ENCODE measurements around the gene KSR2.

KSR2 gene

DNA sequence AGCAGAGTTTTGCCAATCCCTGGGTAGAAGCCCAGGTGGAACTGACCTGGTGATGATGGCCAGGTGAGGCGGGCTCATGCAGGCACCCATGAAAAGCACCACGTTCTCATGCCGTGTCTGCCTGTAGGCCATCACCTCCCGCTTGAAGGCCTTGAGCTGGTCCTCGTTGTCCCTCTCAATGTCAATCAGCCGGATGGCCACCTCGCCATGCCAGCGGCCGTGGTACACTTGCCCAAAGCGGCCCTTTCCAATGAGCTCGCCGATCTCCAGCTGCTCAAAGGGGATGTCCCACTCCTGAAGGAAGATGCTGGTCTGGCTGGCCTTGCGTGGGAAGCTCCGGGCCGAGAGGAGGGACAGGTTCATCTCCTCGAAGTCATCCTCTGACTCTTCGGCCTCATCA lies 444.0 kb downstream of the KSR2 start:
- H3K4me1 ChIP-seq (ENCODE audit: control insufficient read depth, insufficient read depth, low read length), result no peaks in the 10 kb centered on the region
- H3K4me3 ChIP-seq (ENCODE audit: low read depth, low read length), result no peak overlapping the region
- no peaks in the 10 kb centered on the region for H3K9me3 ChIP-seq (ENCODE audit: control insufficient read depth, insufficient read depth, low read depth, low read length)
- H3K27ac ChIP-seq (ENCODE audit: extremely low read depth, low read depth, low read length), result no peak overlapping the region
- TF ChIP-seq, protein P1, sequence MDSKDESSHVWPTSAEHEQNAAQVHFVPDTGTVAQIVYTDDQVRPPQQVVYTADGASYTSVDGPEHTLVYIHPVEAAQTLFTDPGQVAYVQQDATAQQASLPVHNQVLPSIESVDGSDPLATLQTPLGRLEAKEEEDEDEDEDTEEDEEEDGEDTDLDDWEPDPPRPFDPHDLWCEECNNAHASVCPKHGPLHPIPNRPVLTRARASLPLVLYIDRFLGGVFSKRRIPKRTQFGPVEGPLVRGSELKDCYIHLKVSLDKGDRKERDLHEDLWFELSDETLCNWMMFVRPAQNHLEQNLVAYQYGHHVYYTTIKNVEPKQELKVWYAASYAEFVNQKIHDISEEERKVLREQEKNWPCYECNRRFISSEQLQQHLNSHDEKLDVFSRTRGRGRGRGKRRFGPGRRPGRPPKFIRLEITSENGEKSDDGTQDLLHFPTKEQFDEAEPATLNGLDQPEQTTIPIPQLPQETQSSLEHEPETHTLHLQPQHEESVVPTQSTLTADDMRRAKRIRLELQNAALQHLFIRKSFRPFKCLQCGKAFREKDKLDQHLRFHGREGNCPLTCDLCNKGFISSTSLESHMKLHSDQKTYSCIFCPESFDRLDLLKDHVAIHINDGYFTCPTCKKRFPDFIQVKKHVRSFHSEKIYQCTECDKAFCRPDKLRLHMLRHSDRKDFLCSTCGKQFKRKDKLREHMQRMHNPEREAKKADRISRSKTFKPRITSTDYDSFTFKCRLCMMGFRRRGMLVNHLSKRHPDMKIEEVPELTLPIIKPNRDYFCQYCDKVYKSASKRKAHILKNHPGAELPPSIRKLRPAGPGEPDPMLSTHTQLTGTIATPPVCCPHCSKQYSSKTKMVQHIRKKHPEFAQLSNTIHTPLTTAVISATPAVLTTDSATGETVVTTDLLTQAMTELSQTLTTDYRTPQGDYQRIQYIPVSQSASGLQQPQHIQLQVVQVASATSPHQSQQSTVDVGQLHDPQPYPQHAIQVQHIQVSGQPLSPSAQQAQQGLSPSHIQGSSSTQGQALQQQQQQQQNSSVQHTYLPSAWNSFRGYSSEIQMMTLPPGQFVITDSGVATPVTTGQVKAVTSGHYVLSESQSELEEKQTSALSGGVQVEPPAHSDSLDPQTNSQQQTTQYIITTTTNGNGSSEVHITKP (tag by site-specific recombination; IDR thresholded peaks at IDR 0.05), result no peak
- TF ChIP-seq ZSCAN30 (tag by site-specific recombination; IDR thresholded peaks at IDR 0.05), result no peak
- no peak for TF ChIP-seq GLIS1 (tag by site-specific recombination; IDR thresholded peaks at IDR 0.05)
- TF ChIP-seq ZSCAN23 (tag by site-specific recombination; IDR thresholded peaks at IDR 0.05), result no peak
- TF ChIP-seq KLF10 (tag by site-specific recombination; IDR thresholded peaks at IDR 0.05), result no peak
- TF ChIP-seq BCL11B (tag by site-specific recombination; IDR thresholded peaks at IDR 0.05; ENCODE audit: low read depth), result no peak
- TF ChIP-seq ZNF155 (tag by site-specific recombination; IDR thresholded peaks at IDR 0.05), result no peak
- TF ChIP-seq ZNF626 (tag by site-specific recombination; IDR thresholded peaks at IDR 0.05), result no peak
- TF ChIP-seq, protein P2, sequence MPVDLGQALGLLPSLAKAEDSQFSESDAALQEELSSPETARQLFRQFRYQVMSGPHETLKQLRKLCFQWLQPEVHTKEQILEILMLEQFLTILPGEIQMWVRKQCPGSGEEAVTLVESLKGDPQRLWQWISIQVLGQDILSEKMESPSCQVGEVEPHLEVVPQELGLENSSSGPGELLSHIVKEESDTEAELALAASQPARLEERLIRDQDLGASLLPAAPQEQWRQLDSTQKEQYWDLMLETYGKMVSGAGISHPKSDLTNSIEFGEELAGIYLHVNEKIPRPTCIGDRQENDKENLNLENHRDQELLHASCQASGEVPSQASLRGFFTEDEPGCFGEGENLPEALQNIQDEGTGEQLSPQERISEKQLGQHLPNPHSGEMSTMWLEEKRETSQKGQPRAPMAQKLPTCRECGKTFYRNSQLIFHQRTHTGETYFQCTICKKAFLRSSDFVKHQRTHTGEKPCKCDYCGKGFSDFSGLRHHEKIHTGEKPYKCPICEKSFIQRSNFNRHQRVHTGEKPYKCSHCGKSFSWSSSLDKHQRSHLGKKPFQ (tag by site-specific recombination; IDR thresholded peaks at IDR 0.05), result no peak
- TF ChIP-seq REPIN1 (tag by site-specific recombination; IDR thresholded peaks at IDR 0.05; ENCODE audit: low read depth), result no peak
- TF ChIP-seq, protein P3, sequence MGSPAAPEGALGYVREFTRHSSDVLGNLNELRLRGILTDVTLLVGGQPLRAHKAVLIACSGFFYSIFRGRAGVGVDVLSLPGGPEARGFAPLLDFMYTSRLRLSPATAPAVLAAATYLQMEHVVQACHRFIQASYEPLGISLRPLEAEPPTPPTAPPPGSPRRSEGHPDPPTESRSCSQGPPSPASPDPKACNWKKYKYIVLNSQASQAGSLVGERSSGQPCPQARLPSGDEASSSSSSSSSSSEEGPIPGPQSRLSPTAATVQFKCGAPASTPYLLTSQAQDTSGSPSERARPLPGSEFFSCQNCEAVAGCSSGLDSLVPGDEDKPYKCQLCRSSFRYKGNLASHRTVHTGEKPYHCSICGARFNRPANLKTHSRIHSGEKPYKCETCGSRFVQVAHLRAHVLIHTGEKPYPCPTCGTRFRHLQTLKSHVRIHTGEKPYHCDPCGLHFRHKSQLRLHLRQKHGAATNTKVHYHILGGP (tag by site-specific recombination; IDR thresholded peaks at IDR 0.05), result no peak
- no peak for TF ChIP-seq GLI4 (tag by site-specific recombination; IDR thresholded peaks at IDR 0.05)
- ChIA-PET POLR2A (no interaction called here), CTCF (no interaction called here)
- H3K36me3 ChIP-seq (ENCODE audit: control insufficient read depth in 2 of 2, insufficient read depth in 1 of 2, low read length in 2 of 2), result no peaks in the 10 kb centered on the region

DNA sequence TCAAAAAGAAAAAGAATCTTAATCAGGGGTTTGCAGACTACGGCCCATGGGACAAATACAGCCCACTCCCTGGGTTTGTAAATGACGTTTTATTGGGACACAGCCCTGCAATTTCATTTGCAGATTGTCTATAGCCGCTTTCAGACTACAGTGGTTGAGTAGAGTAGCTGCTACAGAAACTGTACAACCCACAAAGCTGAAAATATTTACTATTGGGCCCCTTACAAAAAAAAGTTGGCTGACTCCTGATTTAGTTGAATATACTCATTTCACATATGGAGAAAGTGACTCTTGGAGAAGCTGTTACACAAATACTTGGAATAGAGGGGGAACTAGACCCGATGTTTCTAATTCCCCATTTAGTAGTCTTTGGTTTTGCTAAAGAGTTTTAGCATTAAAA lies 444.8 kb downstream of the KSR2 start:
- no peaks in the 10 kb centered on the region for H3K9me3 ChIP-seq (ENCODE audit: control insufficient read depth, insufficient read depth, low read depth, low read length)
- POLR2A ChIA-PET, result no interaction called here
- TF ChIP-seq, protein P4, sequence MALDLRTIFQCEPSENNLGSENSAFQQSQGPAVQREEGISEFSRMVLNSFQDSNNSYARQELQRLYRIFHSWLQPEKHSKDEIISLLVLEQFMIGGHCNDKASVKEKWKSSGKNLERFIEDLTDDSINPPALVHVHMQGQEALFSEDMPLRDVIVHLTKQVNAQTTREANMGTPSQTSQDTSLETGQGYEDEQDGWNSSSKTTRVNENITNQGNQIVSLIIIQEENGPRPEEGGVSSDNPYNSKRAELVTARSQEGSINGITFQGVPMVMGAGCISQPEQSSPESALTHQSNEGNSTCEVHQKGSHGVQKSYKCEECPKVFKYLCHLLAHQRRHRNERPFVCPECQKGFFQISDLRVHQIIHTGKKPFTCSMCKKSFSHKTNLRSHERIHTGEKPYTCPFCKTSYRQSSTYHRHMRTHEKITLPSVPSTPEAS (tag by site-specific recombination; IDR thresholded peaks at IDR 0.05), result no peak
- no peak for TF ChIP-seq ZFP3 (tag by site-specific recombination; IDR thresholded peaks at IDR 0.05; ENCODE audit: low read depth)
- H3K36me3 ChIP-seq (ENCODE audit: control insufficient read depth in 2 of 2, insufficient read depth in 1 of 2, low read length in 2 of 2), result no peaks in the 10 kb centered on the region
- CTCF ChIA-PET, result no interaction called here
- H3K4me3 ChIP-seq (ENCODE audit: low read depth, low read length), result no peak overlapping the region
- no peak overlapping the region for H3K27ac ChIP-seq (ENCODE audit: extremely low read depth, low read depth, low read length)
- no peaks in the 10 kb centered on the region for H3K4me1 ChIP-seq (ENCODE audit: control insufficient read depth, insufficient read depth, low read length)

DNA sequence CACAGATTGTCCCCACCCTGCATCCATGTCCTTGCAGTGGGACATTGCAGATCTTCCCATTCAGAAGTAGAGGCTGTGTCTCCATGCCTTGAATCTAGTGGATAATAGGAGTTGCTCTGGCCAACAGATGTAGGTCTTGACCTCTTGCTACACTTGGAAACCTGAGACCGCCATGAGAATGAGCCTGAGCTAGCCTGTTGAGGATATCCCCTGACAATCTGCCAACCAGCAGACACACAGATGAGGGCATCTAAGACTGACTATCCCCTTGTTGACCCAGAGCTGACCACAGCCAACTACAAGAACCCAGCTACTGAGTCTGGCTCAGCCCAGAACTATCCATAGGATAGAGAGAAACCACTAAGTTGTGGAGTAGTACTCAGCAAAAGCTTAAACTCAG lies 446.2 kb downstream of the KSR2 start:
- Histone ChIP-seq H3K36me3 (ENCODE audit: control insufficient read depth in 2 of 2, insufficient read depth in 1 of 2, low read length in 2 of 2) (no peaks in the 10 kb centered on the region), H3K4me3 (ENCODE audit: low read depth, low read length) (no peak overlapping the region), H3K27ac (ENCODE audit: extremely low read depth, low read depth, low read length) (no peak overlapping the region), H3K9me3 (ENCODE audit: control insufficient read depth, insufficient read depth, low read depth, low read length) (no peaks in the 10 kb centered on the region), H3K4me1 (ENCODE audit: control insufficient read depth, insufficient read depth, low read length) (no peaks in the 10 kb centered on the region)
- TF ChIP-seq ZIC2 (tag by site-specific recombination; IDR thresholded peaks at IDR 0.05) (no peak), ZNF341 (tag by site-specific recombination; IDR thresholded peaks at IDR 0.05; ENCODE audit: low read depth) (no peak), ZNF133 (tag by site-specific recombination; IDR thresholded peaks at IDR 0.05) (no peak), ZNF174 (tag by site-specific recombination; IDR thresholded peaks at IDR 0.05) (no peak), ZNF785 (tag by site-specific recombination; IDR thresholded peaks at IDR 0.05) (no peak), ZNF792 (tag by site-specific recombination; IDR thresholded peaks at IDR 0.05) (no peak), ZNF747 (tag by site-specific recombination; IDR thresholded peaks at IDR 0.05) (no peak), ZNF610 (tag by site-specific recombination; IDR thresholded peaks at IDR 0.05; ENCODE audit: borderline replicate concordance) (no peak)
- ChIA-PET CTCF (interaction anchor here (0.5 kb wide), 2 partner anchors 45 to 172 kb away, joined by 3 read pairs; no protein-coding TSS in a partner anchor), POLR2A (no interaction called here)

Measured in HEK293 (cell line).